PC-9 (cell line): ENCODE measurements around the gene SDF2L1.

ENCODE experiments used
- EZH2 ChIP-seq: fragments of 200-600 bp; sonication (generic); IDR thresholded peaks from 2 replicates; pipeline ENCODE4 v1.8.0; 2017; ENCODE audit warnings: antibody characterized with exemption, low read depth
- TF ChIP-seq, protein P1 (sequence below): fragments of 200-600 bp; sonication (generic); conservative IDR thresholded peaks from 2 replicates; pipeline ENCODE4 v1.6.1; 2017; ENCODE audit warnings: mixed run types, antibody characterized with exemption, mild to moderate bottlenecking, moderate library complexity

DNA sequence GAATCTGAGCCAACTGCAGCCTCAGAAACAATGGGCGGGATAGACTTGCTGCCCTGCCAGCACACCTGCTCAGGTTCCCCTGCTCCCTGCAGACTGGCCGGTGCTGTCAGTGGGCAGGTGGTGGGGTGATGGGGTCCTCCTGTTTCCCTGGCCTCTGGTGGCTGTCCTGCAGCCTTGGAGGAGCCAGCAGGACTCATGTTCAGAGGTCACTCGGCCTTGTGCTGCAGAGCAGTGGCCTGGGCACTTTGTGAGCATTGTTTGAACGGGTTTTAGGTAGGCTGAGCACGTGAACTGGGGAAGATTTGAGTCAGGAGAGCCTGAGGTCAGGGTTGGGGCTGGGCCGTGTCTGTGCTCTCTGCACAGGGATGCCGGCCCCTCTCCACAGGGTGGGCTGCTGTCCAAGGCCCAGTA, 41.3 kb downstream of the SDF2L1 start:
- TF ChIP-seq, protein P1, sequence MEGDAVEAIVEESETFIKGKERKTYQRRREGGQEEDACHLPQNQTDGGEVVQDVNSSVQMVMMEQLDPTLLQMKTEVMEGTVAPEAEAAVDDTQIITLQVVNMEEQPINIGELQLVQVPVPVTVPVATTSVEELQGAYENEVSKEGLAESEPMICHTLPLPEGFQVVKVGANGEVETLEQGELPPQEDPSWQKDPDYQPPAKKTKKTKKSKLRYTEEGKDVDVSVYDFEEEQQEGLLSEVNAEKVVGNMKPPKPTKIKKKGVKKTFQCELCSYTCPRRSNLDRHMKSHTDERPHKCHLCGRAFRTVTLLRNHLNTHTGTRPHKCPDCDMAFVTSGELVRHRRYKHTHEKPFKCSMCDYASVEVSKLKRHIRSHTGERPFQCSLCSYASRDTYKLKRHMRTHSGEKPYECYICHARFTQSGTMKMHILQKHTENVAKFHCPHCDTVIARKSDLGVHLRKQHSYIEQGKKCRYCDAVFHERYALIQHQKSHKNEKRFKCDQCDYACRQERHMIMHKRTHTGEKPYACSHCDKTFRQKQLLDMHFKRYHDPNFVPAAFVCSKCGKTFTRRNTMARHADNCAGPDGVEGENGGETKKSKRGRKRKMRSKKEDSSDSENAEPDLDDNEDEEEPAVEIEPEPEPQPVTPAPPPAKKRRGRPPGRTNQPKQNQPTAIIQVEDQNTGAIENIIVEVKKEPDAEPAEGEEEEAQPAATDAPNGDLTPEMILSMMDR = no peak
- TF ChIP-seq EZH2 = no peak
